HG03064 (cell line): ENCODE data around the gene TP53RK.

Experiments used
- ATAC-seq: cut with Tn5 transposase; IDR thresholded peaks from one replicate; pipeline ENCODE4 v1.9.1; 2021; ENCODE audit warnings: low read depth; ENCODE audit not compliant: unreplicated experiment

Gene TP53RK

DNA sequence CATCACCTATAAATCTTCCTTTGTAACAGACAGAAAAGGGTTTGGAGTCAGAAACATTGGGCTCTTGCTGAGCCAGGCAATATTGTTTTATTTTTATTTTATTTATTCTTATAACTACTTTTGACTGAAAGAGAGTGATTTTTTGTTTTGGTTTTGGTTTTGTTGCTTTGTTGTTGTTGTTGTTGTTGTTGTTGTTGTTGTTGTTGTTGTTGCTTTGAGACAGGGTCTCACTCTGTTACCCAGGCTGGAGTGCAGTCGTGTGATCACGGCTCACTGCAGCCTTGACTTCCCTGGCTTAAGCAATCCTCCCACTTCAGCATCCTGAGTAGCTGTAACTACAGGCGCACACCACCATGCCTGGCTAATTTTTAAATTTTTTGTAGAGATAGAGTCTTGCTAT, 22.9 kb downstream of the TP53RK start:
- ATAC-seq: no peak

DNA sequence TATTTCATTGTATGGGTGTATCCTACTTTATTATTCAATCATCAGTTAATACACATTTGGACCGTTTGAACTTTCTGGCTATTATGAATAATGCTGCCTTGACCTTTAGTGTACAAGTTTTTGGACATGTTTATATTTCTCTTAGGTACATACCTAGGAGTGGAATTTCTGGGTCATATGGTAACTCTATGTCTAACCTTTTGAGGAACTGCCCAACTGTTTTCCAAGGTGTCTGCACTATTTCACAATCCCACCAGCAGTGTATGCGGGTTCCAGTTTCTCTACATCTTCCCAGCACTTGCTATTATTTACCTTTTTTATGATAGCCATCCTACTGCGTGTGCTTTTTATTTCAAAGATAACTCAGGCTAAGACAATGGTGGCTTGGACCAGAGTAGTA, 23.6 kb downstream of the TP53RK start:
- no peak for ATAC-seq

DNA sequence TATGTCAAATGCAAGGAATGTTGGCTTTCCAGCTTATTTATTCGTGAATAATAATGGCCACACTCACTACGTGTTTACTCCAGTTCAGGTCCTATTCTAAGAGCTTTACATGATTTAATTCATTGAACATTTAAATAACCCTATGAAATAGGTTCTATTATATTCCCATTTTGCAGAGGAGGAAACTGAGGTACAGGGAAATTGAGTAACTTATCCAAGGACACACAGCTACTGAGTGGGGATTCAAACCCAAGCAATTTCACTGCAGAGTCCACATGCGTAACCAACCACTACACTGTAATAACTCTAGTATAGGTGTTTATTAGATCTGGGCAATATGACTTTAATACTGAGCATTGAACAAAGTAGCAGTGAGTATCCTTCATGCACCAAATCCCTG, 25.7 kb downstream of the TP53RK start:
- no peak for ATAC-seq

DNA sequence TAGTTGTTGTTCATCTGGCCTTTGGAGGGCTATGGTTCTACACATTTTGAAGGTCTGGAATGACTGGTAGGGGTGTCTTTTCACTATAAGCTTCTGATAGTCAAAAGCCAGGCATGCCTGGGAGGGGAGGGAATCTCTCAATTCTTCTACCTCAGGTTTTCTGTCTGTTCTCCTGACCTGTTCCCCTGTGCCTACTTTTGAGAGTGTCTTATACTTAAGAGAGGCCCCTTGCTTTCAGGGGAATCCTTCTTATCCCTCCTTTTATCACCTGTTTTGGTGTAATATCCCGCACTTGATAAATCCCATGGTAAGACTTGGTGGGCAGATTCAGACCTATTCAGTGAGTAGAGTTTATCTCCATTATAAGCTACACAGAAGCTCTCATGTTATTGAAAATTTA, 27.6 kb downstream of the TP53RK start:
- no peak for ATAC-seq

DNA sequence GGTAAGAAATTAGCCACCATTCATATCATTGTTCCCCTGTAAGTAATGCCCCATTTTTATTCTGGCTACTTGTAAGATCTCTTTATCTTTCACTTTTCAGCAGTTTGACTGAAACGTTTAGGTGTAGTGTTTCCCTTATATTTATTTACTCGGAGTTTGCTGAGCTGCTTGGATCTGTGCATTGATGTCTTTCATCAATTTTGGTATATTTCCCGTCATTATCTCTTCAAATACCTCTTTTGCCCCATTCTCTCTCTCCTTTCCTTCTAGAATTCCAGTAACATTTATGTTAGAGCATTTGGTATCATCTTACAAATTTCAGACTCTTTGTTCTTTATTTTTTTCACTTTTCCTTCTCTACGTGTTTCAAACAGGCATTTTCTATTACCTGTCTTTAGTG, 28.8 kb downstream of the TP53RK start:
- no peak for ATAC-seq

DNA sequence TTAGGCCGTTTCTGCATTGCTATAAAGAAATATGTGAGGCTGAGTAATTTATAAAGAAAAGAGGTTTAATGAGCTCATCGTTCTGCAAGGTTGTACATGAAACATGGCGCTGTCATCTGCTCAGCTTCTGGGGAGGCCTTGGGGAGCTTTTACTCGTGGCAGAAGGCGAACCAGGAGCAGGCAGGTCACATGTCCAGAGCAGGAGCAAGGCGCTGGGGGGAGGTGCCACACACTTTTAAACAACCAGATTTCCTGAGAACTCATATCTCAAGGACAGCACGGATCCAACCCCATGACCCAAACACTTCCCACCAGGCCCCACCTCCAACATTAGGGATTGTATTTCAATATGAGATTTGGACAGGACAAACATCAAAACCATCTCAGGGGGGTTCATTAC, 31.6 kb downstream of the TP53RK start:
- no peak for ATAC-seq

DNA sequence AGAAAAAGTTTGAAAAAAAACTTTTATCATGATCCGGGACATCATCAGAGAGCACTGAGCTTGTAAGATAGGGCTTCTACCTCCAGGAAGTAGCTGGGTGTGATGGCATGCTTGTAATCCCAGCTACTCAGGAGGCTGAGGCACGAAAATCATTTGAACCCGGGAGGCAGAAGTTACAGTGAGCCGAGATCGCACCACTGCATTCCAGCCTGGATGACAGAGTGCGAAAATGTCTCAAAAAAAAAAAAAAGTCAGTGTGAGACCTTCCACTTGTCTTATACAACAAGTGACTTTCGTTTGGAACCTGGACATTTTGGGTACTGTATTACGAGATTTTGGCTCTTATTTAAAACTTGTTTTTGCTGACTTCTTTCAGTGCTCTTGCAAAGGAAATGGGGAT, 32.1 kb downstream of the TP53RK start:
- ATAC-seq: no peak

DNA sequence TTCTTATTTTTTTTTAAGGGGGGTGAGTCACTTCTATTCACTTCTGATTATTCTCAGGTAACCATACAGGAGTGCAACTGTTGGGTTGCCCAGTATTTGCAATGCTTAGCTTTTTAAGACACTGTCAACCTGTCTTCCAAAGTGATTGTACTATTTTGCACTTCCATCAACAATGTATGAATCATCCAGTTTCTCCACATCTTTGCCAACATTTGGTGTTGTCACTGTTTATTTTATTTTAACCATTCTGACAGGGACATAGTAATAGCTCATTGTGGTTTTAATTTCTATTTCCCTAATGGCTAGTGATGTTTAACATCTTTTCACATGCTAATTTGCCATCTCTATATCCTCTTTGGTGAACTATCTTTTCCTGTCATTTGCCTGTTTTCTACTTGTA, 36.5 kb downstream of the TP53RK start:
- no peak for ATAC-seq

DNA sequence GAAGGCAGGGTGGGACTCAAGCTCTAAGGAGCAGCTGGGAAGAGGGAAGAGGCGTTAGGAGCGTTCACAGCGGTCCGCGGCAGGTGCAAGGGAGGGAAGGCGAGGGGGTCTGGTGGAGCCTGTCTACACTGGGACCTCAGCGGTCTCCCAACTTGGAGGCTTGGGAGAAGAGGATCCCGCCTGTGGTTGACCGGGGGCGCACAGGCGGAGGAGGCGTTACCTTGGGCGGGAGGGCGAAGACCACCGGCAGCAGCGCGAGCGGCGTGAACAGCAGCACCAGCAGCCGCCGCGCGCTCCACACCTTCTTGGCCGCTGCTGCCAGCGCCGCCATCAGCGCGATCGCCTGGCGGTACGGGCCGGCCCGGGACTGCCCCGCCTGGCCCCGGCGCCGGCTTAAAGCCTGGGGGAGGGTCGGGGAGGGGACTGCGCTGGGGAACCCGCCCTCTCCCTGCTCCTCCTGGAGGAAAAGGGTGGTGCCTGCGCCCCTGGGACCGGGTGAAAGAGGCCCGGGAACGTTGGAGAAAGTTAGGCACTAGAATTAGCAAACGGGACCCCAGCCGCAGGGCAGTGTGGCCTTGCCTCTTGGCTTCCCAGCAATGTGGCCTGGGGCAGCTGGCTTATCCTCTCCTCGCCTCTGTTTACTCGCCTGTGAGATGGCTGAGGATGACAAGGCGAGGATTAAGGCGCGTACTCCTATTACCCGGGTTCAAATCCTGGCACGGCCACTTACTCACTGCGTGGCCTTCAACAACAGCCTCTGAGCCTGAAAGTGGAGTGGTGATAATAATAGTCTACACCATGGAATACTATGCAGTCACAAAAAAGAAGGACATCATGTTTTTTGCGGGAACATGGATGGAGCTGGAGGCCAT, 37.9 kb downstream of the TP53RK start, which contains the start of gene SLC13A3:
Gene SLC13A3, minus strand, starts transcription at position 369 of the 872 bp plus-strand sequence. Its CDS starts 38 bp downstream, at position 331.
- ATAC-seq: no peak

DNA sequence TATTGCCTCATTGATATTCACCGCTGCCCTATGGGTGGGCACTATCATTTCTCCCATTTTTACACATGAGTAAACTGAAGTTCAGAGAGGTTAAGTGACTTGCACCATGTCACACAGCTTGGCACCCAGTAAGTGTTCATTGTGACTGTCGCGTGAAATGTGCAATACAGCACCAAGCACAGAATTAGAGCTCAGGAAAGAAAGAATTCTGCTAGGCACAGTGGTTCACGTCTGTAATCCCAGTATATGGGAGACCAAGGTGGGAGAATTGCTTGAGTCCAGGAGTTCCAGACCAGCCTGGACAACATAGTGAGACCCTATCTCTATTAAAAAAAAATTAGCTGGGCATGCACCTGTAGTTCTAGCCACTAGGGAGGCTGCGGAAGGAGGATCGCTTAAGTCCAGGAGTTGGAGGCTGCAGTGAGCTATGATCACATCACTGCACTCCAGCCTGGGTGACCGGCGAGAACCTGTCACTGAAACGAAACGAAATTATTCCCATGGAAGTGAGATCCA, 38.6 kb downstream of the TP53RK start:
- no peak for ATAC-seq

DNA sequence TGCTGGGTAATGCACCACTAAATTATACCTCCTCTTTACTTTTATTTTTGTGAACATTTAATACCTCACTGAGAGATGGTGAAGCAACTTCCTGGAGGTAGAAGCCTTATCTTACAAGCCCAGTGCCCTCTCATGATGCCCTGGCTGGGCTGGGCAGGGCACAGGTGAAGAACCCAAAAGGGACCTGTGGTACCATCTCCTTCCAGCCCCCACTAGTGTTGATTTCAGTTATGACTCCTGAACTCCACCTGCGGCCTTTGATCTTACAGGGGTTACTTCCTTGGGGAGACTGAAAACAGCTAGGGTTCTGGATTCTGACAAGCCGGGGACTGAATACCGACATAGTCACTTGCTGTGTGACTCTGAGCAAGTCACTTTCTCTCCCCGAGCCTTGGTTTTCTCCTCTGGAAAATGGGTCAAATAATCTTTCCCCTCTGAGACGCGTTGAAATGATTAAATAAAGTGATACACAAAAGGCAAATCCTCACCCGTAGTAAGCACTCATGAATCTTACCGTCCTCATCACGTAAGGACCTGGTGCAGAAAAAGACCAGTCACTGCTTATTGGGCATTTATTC, 39.2 kb downstream of the TP53RK start:
- no peak for ATAC-seq

DNA sequence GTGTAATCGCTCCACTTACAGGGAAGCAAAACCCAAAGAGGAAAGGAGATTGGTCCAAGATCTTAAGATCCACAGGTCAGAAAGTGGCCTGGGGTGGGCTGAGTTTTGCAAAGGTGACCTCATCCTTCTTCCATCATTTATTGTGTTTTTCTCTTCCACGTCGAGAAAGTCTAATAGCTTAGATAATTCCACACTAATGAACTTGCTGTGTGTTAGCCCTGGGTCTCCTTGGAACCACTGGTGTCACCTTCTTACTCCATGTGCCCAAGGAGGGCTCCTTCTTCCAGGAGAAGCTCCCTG, 39.6 kb downstream of the TP53RK start:
- no peak for ATAC-seq

DNA sequence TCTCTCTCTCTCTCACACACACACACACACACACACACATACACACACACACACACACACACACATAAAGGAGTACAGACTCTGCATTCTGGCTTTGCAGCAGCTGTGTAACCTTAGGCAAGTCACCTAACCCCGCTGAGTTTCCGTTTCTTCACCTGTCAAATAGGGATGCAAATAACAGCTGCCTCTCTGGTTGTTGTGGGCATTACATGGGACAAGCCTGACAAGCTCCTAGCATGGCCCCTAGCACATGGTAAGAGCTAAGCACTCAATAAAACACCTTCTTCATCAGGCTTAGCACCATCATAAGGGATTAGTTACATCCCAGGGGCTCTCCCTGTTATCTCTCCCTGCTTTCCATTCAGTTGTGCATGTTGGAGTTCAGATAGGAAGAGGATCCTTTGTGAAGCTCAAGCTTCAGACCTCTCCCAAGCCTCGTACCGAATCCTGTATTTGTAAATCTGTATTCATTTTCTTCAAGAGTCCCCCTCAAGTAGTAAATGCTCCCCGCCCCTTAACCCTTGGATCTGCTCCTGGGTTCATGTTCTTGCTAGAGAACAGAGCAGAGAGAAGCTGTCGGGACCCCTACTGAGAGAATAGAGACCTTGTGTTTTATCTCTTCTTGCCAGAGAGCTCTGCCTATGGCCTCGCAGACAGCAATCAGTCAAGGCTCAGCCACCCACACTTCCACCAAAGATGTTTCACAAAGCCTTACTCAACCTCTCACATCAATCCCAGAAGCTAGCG, 40.2 kb downstream of the TP53RK start:
- ATAC-seq: no peak

DNA sequence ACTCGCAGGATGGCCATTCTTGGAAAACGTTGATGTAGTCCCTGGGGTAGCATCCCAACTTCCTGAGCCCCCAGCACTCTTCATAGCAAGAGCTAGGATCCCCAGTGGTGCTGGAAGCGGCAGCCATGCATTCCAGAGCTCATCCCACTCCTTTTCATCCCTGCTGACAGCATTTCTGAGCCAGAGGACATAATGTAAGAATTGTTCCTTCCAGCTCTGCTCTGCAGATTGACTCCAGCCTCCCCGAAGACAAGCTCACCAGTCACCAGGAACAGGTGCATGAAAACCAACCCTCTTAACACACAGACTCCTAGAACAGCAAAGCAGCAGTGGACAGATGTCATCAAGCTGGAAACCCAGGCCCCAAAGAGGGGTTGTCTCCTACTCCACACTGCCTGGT, 41.8 kb downstream of the TP53RK start:
- ATAC-seq: no peak

DNA sequence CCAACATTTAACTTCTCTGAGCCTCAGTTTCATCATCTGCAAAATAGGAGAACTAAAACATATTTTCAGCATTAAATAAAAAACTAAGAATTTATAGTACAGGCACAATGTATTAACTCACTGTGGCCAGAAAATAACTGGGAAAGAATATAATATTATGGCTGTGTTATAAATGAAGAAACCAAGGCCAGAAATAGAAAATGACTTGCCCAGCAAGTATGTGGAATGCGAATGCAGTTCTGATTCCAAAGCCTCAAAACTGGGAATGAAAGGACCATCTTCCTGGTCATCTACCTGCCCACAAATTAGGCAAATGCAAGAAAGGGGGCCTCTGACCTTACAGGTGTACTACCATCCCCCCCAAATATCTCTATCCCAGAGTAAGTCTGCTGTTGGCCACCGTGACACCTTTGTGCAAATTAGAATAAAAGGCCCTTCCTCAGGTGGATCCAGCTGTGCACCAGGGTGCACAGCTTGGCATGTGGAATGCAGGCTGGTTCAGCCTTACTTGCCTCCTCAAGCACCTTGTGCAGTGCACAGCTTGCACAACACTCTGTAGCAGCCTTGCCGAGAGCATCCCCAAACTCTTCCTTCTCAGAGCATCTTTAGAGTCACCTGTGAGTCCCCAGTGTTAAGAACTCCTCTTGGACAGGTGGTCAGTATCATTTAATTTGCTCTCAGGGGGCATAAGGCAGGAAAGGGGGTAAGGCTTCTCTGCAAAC, 42.4 kb downstream of the TP53RK start:
- no peak for ATAC-seq

DNA sequence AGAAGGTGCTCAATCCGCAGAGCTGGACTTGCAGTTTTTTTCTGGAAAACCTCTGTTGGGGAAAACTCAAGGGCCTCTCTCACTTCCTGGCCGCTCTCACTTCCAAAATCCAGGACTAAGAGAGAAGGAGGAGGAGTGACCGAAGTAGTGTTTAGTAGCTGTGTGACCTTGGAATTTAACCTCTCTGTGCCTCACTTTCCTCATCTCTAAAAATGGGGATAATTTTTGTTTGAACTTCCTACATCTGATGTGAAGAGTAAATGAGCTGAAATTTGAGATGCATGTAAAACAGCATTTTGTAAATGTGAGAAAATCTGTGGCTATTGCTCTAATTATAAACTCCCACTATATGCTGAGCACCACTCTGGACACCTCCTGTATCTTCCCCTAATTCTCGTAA, 43.1 kb downstream of the TP53RK start:
- no peak for ATAC-seq

DNA sequence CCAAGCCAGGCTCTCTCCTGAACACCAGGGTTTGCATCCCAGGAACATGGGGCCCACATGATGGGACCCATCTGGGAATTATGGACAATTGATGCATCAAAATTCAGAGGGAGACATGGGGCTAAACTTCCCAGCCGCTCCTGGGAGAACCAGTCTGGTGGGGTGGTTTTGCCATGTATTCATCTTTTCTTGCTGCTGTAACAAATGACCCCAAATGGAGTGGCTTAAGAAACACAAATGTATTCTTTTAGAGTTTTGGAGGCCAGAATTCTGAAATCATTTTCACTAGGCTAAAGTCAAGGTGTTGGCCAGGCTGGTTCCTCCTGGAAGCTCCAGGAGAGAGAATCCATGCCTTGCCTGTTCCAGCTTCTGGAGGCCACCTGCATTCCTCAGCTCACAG, 44.5 kb downstream of the TP53RK start:
- ATAC-seq: no peak

DNA sequence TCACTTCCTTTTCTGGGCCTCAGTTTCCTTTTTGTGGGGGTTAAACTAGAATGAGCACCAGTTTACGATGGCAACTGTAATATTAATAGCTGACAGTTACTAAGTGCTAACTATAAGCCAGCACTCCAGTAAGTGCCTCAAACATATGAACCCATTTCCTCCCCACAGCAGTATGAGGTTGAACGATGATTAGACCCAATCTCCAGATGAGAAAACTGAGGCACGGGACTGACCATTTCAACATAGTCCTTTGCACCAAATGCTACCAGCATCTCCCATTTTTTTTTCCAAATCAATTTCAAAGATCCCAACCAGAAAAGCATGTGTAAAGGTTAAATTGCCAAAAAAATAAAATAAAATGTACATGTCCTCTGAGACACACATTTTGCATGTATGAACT, 45.1 kb downstream of the TP53RK start:
- no peak for ATAC-seq

DNA sequence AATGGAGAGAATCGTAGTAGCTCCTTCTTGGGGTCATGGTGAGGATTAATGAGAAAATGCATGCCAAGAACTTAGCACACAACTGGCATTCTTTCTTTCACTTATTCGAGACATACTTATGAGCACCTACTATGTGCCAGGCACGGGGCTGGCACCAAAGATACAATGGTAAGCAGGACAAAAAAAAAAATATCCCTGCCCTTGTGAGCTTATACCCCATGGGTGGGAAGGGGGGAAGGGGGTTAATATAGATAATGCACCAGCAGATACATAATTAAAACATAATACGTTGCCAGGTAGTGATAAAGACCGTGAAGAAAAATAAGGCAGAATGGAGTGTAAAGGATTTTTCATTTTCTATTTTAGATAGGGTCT, 46.3 kb downstream of the TP53RK start:
- ATAC-seq: no peak

DNA sequence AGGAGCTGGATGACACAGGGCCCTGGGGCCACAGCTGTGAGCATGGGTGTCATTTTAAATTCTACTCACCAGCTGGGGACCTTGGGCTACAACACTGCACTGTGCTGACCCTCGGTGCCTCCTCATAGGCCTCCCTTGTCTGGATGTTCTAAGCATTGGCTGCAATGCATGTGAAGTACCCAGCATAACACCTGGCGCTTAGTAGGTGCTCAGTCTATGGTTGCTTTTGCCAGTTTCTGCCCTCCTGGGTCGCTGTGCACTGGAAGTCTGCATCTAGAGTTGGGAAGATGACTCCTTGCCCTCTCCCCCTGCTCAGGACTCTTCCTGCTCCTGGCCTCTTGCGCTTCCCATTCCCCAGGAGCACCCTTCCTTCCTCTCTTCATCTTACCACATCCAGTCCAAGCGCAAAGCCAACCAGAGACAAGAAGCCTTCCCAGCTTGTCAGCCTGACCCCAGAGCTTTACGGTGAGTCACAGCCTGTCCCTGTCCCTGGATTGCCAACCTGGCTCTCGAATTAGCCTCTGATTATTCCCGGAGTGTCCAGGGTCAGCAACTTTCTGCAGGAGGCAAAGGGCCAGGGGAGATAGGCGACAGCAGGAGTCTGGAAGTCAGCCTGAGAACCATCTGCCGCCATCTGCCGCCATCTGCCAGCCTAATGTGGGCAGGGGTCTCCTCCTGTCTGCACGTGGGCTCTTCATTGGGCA, 46.8 kb downstream of the TP53RK start:
- ATAC-seq: no peak
